Suprapubic skin (tissue), 4 donors: ENCODE measurements around the gene ILF2. TPM values are rescaled to one million over a fixed set of nuclear protein-coding genes. Genes with fewer than 3 reads are reported as not detected.

Experiments used
- DNase-seq, 2 donors: peaks; one replicate each; pipeline ENCODE4 v3.0.0-alpha.2; 2019; ENCODE audit warnings: low spot score in 2 of 2
- H3K27ac ChIP-seq: fragments of 200-600 bp; sonication (generic); one replicate; pipeline ENCODE4 v1.5.1; 2019
- H3K27me3 ChIP-seq: fragments of 200-600 bp; sonication (generic); one replicate; pipeline ENCODE4 v1.5.1; 2019
- H3K36me3 ChIP-seq: fragments of 200-600 bp; sonication (generic); one replicate; pipeline ENCODE4 v1.5.1; 2019
- H3K4me1 ChIP-seq: fragments of 200-600 bp; sonication (generic); one replicate; pipeline ENCODE4 v1.5.1; 2019
- H3K4me3 ChIP-seq: fragments of 200-600 bp; sonication (generic); one replicate; pipeline ENCODE4 v1.5.1; 2019; ENCODE audit warnings: mild to moderate bottlenecking
- H3K9me3 ChIP-seq: fragments of 200-600 bp; sonication (generic); one replicate; pipeline ENCODE4 v1.5.1; 2019
- CTCF ChIP-seq, 2 donors: fragments of 200-600 bp in 1 of 2; fragments of 450-650 bp in 1 of 2; sonication (generic) in 1 of 2; IDR thresholded peaks; one replicate each; pipeline ENCODE4 v1.5.1; 2016 to 2019; ENCODE audit warnings: antibody characterized with exemption in 2 of 2, mild to moderate bottlenecking in 1 of 2, moderate library complexity in 1 of 2
- EP300 ChIP-seq: sonication (generic); formaldehyde crosslinking; IDR thresholded peaks from one replicate; pipeline ENCODE4 v1.6.1; 2017; ENCODE audit warnings: antibody characterized with exemption
- POLR2A ChIP-seq, 2 donors: fragments of 450-650 bp; IDR thresholded peaks; one replicate each; pipeline ENCODE4 v1.6.1; 2017; ENCODE audit warnings: antibody characterized with exemption in 2 of 2, mild to moderate bottlenecking in 2 of 2, moderate library complexity in 2 of 2
- POLR2AphosphoS5 ChIP-seq, 3 donors: sonication (generic); formaldehyde crosslinking; IDR thresholded peaks; one replicate each; pipeline ENCODE4 v1.6.1; 2017; ENCODE audit warnings: antibody characterized with exemption in 3 of 3
- WGBS: methylation state at CpG from one replicate; pipeline ENCODE4 v1.1.5; 2018; 5-methylcytosine and 5-hydroxymethylcytosine counted together
- total RNA-seq, 4 donors: library from RNA; depleted of rRNA; stranded (reverse); fragments of >200 nt; gene quantifications; one replicate each; pipeline ENCODE4 v1.1.0, GENCODE V29; 2016

ILF2 gene
- total RNA-seq, 4 donors from 2014 or later = 68.2 to 149 (median 127) TPM

GRCh38 chr1:153683854-153684253 lies 13.1 kb upstream of the ILF2 start:
- H3K27ac ChIP-seq = no peak overlapping the region
- peaks cover 7% of the 10 kb centered on the region for H3K27me3 ChIP-seq
- peaks cover 13% of the 10 kb centered on the region for H3K4me1 ChIP-seq
- peaks cover 25% of the 10 kb centered on the region for H3K36me3 ChIP-seq
- WGBS = 54% methylated on average over 5 of the region's 5 CpGs
- no peak for DNase-seq
- no peak overlapping the region for H3K4me3 ChIP-seq
- TF ChIP-seq CTCF (IDR thresholded peaks at IDR 0.05) (no peak), POLR2A (IDR thresholded peaks at IDR 0.05) (no peak), EP300 (no peak), POLR2AphosphoS5 (IDR thresholded peaks at IDR 0.05) (no peak)
- no peaks in the 10 kb centered on the region for H3K9me3 ChIP-seq

GRCh38 chr1:153682730-153683129 lies 11.9 kb upstream of the ILF2 start:
- DNase-seq = no peak
- WGBS = 89% methylated on average over 7 of the region's 7 CpGs
- Histone ChIP-seq H3K36me3 (peaks cover 20% of the 10 kb centered on the region), H3K27ac (no peak overlapping the region), H3K27me3 (peaks cover 13% of the 10 kb centered on the region), H3K4me1 (peaks cover 24% of the 10 kb centered on the region), H3K4me3 (no peak overlapping the region), H3K9me3 (no peaks in the 10 kb centered on the region)
- no peak for TF ChIP-seq POLR2A (IDR thresholded peaks at IDR 0.05)

GRCh38 chr1:153680120-153680403 lies 9.3 kb upstream of the ILF2 start:
- peaks cover 26% of the 10 kb centered on the region for H3K4me1 ChIP-seq
- H3K27ac ChIP-seq = no peak overlapping the region
- no peak for DNase-seq
- WGBS = 30% methylated on average over 10 of the region's 10 CpGs
- TF ChIP-seq POLR2AphosphoS5 (IDR thresholded peaks at IDR 0.05) = no peak
- TF ChIP-seq CTCF (IDR thresholded peaks at IDR 0.05) = no peak
- TF ChIP-seq EP300 = no peak
- TF ChIP-seq POLR2A (IDR thresholded peaks at IDR 0.05) = no peak
- peaks cover 13% of the 10 kb centered on the region for H3K27me3 ChIP-seq
- peak overlapping the region; percentile 50 for H3K4me3 ChIP-seq
- peaks cover 5% of the 10 kb centered on the region for H3K36me3 ChIP-seq
- no peaks in the 10 kb centered on the region for H3K9me3 ChIP-seq

- DNase-seq = no peak
- Histone ChIP-seq H3K9me3 (no peaks in the 10 kb centered on the region), H3K36me3 (peaks cover 5% of the 10 kb centered on the region), H3K27me3 (peaks cover 13% of the 10 kb centered on the region), H3K27ac (peak overlapping the region; percentile 34), H3K4me1 (peaks cover 26% of the 10 kb centered on the region), H3K4me3 (peak overlapping the region; percentile 50)
- TF ChIP-seq EP300 = no peak
- TF ChIP-seq CTCF (IDR thresholded peaks at IDR 0.05) = peak; percentile 7 to 9
- TF ChIP-seq POLR2AphosphoS5 (IDR thresholded peaks at IDR 0.05) = no peak
- 11% methylated on average over 26 of the region's 73 CpGs for WGBS
These were observed 8.7 kb upstream of the ILF2 start for GRCh38 chr1:153679337-153680119.

DNA sequence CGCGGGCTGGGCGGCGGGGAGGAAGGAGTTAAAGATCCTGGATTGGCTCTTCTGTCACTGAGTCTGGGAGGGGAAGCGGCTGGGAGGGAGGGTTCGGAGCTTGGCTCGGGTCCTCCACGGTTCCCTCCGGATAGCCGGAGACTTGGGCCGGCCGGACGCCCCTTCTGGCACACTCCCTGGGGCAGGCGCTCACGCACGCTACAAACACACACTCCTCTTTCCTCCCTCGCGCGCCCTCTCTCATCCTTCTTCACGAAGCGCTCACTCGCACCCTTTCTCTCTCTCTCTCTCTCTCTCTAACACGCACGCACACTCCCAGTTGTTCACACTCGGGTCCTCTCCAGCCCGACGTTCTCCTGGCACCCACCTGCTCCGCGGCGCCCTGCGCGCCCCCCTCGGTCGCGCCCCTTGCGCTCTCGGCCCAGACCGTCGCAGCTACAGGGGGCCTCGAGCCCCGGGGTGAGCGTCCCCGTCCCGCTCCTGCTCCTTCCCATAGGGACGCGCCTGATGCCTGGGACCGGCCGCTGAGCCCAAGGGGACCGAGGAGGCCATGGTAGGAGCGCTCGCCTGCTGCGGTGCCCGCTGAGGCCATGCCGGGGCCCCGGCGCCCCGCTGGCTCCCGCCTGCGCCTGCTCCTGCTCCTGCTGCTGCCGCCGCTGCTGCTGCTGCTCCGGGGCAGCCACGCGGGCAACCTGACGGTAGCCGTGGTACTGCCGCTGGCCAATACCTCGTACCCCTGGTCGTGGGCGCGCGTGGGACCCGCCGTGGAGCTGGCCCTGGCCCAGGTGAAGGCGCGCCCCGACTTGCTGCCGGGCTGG lies 7.9 kb upstream of the ILF2 start, which contains the start of gene NPR1:
TSS of gene NPR1 (plus strand) at position 170 of the 818 bp plus-strand sequence. CDS start at position 591, 421 bp downstream.
- H3K36me3 ChIP-seq = peaks cover 5% of the 10 kb centered on the region
- DNase-seq = peak; percentile 83 to 92
- peak within 1 kb of the TSS; percentile 50 for H3K4me3 ChIP-seq
- no peaks in the 10 kb centered on the region for H3K9me3 ChIP-seq
- no peak for TF ChIP-seq EP300
- peak in 1 of 2 donors; percentile 7 for TF ChIP-seq POLR2A (IDR thresholded peaks at IDR 0.05)
- TF ChIP-seq POLR2AphosphoS5 (IDR thresholded peaks at IDR 0.05) = no peak
- 3% methylated on average over 35 of the region's 78 CpGs for WGBS
- H3K27me3 ChIP-seq = peaks cover 13% of the 10 kb centered on the region
- peak within 1 kb of the TSS; percentile 34 for H3K27ac ChIP-seq
- H3K4me1 ChIP-seq = peaks cover 22% of the 10 kb centered on the region
